Measurements from ENCODE around the gene PLEKHG5. TPM values are rescaled to one million over a fixed set of nuclear protein-coding genes. Genes with fewer than 3 reads are reported as not detected.
"Not testable (repeated sequence)": the region's sequence is repeated elsewhere in the genome, so short reads cannot be mapped to it uniquely, and the experiment has no call there.

Gene PLEKHG5
- total RNA-seq, 1 experiment from 2014 or later, result 10.1 TPM

DNA sequence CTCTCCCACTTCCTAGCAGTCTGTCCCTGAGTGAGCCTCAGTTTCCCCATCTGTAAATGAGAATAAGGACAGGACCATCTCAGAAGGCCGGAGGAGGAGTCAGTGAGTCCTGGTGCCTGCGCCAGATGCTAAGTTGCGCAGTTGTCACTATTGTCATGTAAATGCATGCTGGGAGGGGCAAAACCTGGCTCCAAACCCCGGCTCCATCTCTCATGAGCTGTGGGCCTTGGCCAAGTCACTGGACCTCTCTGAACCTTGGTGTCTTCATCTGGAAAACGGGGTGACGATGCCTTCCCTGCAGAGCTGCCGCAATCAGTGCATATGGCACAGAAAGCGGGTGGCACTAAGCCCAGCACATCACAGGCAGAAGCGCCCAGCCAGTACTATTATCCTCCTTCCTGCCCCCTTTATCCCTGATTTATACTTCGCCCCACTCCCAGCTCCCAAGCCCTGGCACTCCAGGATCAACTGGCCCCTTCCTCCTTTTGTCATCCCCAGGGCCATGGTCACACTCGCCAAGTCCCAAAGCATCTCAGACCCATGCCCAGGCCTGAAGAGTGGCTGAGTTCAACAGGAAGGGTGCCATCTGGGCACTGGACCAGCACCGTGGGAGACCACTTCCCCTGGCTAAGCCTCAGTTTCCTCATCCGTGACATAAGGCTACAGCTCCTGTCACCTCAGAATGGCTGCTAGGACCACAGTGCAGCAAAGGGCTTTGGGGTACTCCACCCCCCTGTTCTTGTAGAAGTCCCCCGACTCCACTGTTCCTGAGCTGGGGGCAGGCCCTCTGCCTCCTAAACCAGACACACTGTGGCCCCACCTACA is 4.3 kb upstream of the PLEKHG5 start:
- no peak for DNase-seq (ENCODE audit: low spot score)

DNA sequence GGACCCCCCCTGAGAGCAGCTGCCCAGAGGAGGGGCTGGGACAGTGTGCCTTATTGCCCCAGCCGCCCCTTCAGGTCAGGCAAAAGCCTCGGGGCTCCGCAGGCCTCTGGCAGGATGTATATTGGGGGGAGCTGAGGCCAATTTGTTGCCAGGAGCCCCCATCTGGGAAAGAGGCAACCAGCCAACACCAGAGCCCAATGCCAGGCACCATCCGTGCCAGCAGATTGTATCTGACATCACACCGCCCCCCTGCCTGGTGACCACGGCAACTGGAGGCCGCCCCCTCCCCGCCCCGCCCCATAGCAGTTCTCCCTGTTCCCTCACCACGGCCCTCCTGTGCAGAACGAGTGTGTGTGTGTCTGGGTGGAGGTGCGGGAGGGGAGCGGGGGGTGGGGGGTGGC is 3.6 kb upstream of the PLEKHG5 start:
- no peak for DNase-seq (ENCODE audit: low spot score)

- no peak for DNase-seq (ENCODE audit: low spot score)
Observed at GRCh38 chr1:6494627-6495026, 3.2 kb upstream of the PLEKHG5 start.

DNA sequence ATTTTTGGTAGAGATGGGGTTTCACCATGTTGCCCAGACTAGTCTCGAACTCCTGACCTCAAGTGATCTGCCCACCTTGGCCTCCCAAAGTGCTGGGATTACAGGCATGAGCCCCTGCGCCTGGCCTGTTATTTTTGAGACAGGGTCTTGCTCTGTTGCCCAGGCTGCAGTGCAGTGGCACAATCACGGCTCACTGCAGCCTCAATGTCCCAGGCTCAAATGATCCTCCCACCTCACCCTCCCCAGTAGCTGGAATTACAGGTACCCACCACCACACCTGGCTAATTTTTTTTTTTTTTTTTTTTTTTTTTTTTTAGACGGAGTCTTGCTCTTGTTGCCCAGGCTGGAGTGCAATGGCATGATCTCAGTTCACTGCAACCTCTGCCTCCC is 2.4 kb upstream of the PLEKHG5 start:
- DNase-seq (ENCODE audit: low spot score), result not testable (repeated sequence)

DNA sequence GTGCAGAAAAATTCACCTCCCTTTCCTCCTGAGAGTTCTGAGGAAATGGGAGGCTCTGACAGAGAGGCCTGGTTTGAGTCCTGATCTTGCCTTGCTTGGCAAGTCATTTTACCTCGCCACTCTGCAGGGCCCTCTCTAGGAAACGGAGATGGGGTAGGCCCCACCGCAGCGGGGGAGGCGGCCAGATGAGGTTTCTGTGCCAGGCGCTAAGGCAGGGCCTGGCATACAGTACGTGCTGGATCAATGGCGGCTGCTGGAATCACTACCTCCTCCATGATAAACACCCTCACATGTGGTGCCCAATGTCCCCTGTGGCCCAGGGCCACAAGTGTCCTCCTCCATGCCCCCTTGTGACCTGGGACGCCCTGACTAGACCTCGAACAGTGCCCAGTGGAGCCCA is 499 bp upstream of the PLEKHG5 start:
- no peak for DNase-seq (ENCODE audit: low spot score)

DNA sequence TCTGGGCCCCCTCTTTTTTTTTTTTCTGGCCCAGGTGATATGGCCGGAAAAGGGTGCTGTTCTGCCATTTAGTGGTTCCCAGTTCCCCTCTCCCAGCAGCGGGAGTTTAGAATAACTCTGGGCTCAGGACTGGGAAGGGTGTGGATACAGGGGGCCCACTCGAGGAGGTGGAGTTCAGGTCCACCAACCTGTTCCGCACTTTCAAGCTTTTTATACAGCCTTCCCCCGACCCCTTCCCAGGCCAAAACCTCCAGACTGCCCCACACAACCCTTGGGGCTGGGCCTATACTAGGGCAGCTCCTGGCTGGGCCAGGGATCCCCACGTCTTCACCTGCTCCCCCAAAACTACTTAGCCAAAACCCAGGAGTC is 402 bp downstream of the PLEKHG5 start:
- no peak for DNase-seq (ENCODE audit: low spot score)

- peak; percentile 37 for DNase-seq (ENCODE audit: low spot score)
Observed at GRCh38 chr1:6490181-6491080, 1.0 kb downstream of the PLEKHG5 start.

DNA sequence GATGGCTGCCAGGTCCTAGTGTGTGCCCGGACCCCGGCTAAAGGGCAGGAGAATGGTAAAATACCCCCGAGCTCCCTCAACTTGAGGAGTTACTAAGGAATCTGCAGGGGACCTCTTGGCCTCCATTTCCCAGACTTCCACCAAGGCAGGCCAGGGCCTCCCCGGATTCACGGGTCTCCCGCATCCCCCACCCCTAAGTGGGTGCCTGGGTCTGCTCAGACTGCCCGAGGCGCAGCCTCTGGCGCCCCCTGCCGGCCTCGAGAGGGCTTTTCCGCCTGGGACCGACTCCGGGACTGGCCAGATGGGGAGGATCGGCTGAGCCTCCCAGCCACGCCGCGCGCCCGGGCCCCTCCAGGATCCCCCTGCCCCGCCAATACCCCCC is 1.7 kb downstream of the PLEKHG5 start:
- peak; percentile 25 for DNase-seq (ENCODE audit: low spot score)

DNA sequence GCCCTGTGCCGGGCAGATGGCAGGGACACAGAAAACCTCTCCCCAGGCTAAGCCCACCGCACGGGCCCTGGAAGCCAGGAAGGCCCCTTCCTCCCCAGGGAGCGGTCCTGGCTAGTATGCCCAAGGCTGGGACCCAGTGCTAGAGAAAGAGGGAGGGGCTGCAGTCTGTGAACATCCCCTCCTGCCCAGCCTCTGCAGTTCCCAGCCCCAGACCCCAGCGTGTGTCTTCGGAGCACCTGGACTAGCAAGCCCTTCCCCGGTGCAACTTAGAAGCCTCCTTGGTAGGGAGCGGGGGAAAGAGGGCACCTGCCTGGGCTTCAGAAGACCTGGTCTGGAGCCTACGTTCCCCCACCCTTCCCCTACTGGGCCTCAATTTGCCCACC is 2.1 kb downstream of the PLEKHG5 start:
- no peak for DNase-seq (ENCODE audit: low spot score)

- peak; percentile 35 for DNase-seq (ENCODE audit: low spot score)
Observed at GRCh38 chr1:6488602-6489382, 2.7 kb downstream of the PLEKHG5 start.

DNA sequence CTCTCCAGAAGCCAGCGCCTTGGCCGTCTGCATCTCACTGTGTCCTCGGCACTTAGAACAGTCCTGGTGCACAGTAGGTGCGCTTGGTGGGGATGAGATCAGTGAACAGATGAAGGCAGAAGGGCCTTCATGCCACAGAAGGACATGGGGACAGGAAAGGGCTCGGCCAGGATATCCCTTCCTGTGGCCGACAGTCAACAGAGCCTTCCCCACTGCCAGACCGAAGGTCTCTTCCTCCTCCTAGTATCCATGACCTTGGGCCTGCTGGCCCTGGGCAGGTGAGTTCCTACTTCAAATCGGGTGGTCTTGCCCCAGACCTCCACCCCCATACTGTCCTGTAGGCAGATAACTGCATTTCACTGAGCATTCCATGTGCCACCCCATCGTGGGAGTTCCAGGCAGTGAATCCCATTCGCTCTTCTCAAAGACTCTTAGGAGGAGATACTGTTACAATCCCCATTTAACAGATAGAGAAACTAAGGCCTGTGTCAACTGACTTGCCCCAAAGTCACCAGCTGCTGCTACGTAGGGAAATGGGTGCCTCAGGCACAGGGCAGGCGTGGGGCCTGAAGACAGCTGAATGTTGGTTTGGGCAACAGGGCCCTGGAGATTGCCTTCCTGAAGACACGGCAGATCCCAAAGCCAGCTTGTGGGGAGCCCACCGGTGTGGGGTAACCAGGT is 3.5 kb downstream of the PLEKHG5 start:
- no peak for DNase-seq (ENCODE audit: low spot score)

DNA sequence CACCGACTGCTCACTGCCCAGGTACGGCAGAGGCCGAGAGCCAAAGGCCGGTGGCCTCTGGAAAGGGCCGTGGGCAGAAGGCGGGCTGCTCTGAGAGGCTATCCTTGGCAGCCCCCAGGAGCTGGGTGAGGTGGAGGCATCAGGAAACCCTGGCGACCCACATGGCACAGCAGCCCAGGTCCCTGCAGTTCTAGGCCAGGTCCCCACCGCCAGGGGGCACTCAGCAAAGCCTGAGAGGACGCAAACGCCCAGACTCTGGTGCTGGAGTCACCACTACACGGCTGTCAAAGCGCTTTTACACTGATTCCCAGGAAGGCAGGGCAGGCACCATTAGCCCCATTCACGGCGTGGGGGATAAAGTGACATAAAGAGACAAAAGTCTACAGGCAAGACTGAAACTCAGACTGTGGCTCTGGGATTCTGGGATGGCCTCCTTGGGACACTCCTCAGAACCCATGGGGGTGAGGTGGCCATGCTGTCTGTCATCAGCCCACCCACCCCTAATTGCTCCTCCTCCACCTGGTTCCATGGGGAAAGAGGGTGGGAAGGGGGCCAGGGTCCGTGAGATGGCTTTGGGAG is 4.9 kb downstream of the PLEKHG5 start:
- DNase-seq (ENCODE audit: low spot score), result peak; percentile 44

DNA sequence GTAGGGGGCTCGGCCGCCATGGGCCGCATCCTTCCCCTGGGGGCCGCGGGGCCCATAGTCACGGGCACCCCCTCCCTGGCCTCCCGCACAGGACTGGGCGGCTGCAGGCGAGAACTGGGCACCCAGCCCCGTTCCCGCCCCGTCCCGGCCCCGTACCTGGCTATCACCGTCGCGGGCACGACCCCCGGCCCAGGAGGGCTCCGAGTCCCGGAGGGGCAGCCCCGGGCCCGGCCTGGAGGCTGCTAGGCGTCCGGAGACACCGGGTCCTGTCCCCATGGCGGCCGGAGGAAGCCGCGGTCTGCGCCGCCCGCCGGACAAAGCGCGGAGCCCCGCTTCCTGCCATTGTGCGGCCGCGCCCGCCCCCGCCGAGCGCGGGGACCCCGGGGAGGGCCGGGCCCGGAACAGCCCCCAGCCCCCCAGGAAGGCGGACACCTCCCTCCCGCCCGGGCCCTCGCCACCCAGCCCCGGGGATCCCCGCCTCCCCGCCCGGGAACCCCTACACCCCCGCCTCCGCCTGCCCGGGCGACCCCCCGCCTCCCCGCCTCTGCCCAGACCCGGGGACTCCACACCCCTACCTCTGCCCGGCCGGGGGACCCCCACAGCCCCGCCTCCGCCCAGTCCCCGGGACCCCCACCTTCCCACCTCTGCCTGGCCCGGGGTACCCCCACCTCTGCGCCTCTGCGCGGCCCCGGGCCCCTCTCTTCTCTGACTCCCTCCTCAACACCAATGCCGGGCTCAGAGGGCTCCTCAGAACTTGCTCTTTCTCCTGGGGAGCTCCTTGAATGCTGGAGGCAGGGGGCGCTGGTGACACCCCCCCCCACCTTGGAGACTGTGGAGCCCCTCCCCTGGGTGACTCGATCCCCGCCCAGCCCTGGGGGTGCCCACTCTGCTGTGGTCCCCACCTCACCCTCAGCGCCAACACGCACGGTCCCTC is 6.0 kb downstream of the PLEKHG5 start:
- DNase-seq (ENCODE audit: low spot score), result no peak

DNA sequence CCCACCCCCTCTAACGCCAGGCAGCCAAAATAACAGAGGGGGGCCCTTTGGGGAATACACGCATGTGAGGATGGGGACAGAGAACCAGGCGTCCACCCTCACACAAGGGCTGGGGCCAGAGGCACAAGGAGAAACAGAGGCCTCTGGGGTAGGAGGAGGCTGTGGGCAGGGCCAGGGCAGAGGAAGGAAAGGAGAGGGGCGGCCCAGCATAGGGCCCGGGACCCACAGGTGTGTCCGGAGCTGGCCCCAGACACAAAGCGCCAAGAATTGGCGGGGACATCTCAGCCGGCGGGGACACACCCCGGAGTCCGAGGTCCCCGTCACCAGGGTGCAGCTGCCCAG is 6.7 kb downstream of the PLEKHG5 start:
- DNase-seq (ENCODE audit: low spot score), result no peak

- no peak for DNase-seq (ENCODE audit: low spot score)
Observed at GRCh38 chr1:6483761-6484117, 7.7 kb downstream of the PLEKHG5 start.

GRCh38 chr1:6483017-6483760 is 8.3 kb downstream of the PLEKHG5 start:
- DNase-seq (ENCODE audit: low spot score), result no peak

- DNase-seq (ENCODE audit: low spot score), result no peak
Observed at GRCh38 chr1:6481820-6482219, 9.6 kb downstream of the PLEKHG5 start.

- no peak for DNase-seq (ENCODE audit: low spot score)
Observed at GRCh38 chr1:6477039-6477820, 14.2 kb downstream of the PLEKHG5 start.

- no peak for DNase-seq (ENCODE audit: low spot score)
Observed at GRCh38 chr1:6476483-6476882, 15.0 kb downstream of the PLEKHG5 start.

Measured in A172 (cell line).